Activated CD4-positive, alpha-beta T cell treated with anti-CD3 and anti-CD28 coated beads for 24 hours (primary cell): ENCODE measurements around the gene PRR32.
"Not testable (repeated sequence)": the region's sequence is repeated elsewhere in the genome, so short reads cannot be mapped to it uniquely, and the experiment has no call there.

Source experiments
- DNase-seq, 2 donors: peaks; one replicate each; pipeline ENCODE4 v3.0.0-alpha.2; 2020; ENCODE audit warnings: low read depth in 2 of 2

The PRR32 gene

GRCh38 chrX:126819429-126819828 lies at the start of gene PRR32:
Gene PRR32 (plus strand): TSS chrX:126819729. CDS start chrX:126819844, 115 bp downstream.
- DNase-seq = no peak

GRCh38 chrX:126770179-126770578 lies 49.4 kb upstream of the PRR32 start:
- DNase-seq = no peak

- no peak for DNase-seq
These were observed 34.0 kb upstream of the PRR32 start for GRCh38 chrX:126785539-126785938.

- no peak for DNase-seq
These were observed 20.5 kb upstream of the PRR32 start for GRCh38 chrX:126799059-126799458.

GRCh38 chrX:126806784-126807183 lies 12.7 kb upstream of the PRR32 start:
- DNase-seq = not testable (repeated sequence)

- no peak for DNase-seq
These were observed 3.7 kb upstream of the PRR32 start for GRCh38 chrX:126815806-126816205.

- DNase-seq = no peak
These were observed 1.3 kb downstream of the PRR32 start for GRCh38 chrX:126820700-126821420.

- DNase-seq = no peak
These were observed 4.9 kb downstream of the PRR32 start for GRCh38 chrX:126824338-126825007.

GRCh38 chrX:126825566-126826193 lies 6.2 kb downstream of the PRR32 start:
- no peak for DNase-seq

- no peak for DNase-seq
These were observed 16.7 kb downstream of the PRR32 start for GRCh38 chrX:126836186-126836585.

- DNase-seq = no peak
These were observed 27.6 kb downstream of the PRR32 start for GRCh38 chrX:126847143-126847542.

GRCh38 chrX:126855839-126856524 lies 36.5 kb downstream of the PRR32 start:
- no peak for DNase-seq
